GM23338 (cell line): ENCODE data around the gene SNX10.

Experiments
- CREB1 ChIP-seq: fragments of 250-450 bp; sonication (Bioruptor Pico); IDR thresholded peaks from 2 replicates; pipeline ENCODE4 v1.5.0; 2020; ENCODE audit warnings: low read depth, mild to moderate bottlenecking, moderate library complexity
- EZH2 ChIP-seq: fragments of 200-600 bp; sonication (generic); IDR thresholded peaks from one replicate; pipeline ENCODE4 v1.8.0; 2017; ENCODE audit warnings: antibody characterized with exemption, mild to moderate bottlenecking, low read depth; ENCODE audit not compliant: unreplicated experiment
- EZH2phosphoT487 ChIP-seq: fragments of 200-600 bp; sonication (generic); IDR thresholded peaks from one replicate; pipeline ENCODE4 v1.8.1; 2018; ENCODE audit warnings: antibody characterized with exemption; ENCODE audit not compliant: unreplicated experiment
- JUNB ChIP-seq: IDR thresholded peaks from one replicate; pipeline ENCODE4 v1.6.1; 2016; ENCODE audit warnings: antibody characterized with exemption; ENCODE audit not compliant: unreplicated experiment
- NANOG ChIP-seq: IDR thresholded peaks from 2 replicates; pipeline ENCODE4 v1.6.1; 2016; ENCODE audit warnings: antibody characterized with exemption, borderline replicate concordance
- POLR2AphosphoS5 ChIP-seq: IDR thresholded peaks from 2 replicates; pipeline ENCODE4 v1.6.1; 2016; ENCODE audit warnings: antibody characterized with exemption, low read depth
- STAT1 ChIP-seq: IDR thresholded peaks from one replicate; pipeline ENCODE4 v1.6.1; 2016; ENCODE audit warnings: antibody characterized with exemption; ENCODE audit not compliant: unreplicated experiment
- ZNF114 ChIP-seq: fragments of 250-450 bp; sonication (Bioruptor Pico); IDR thresholded peaks from 2 replicates; pipeline ENCODE4 v1.5.0; 2020; ENCODE audit warnings: mild to moderate bottlenecking, moderate library complexity
- ZNF331 ChIP-seq: fragments of 250-450 bp; sonication (Bioruptor Pico); IDR thresholded peaks from 2 replicates; pipeline ENCODE4 v1.5.0; 2020; ENCODE audit warnings: low read depth, mild to moderate bottlenecking, moderate library complexity
- TF ChIP-seq, protein P1 (sequence below), 2 experiments: fragments of 200-600 bp in 1 of 2; sonication (generic) in 1 of 2; conservative IDR thresholded peaks; 2 replicates each; pipeline versions ENCODE4 v1.5.1 to v1.6.1; 2016 to 2017; ENCODE audit warnings: antibody characterized with exemption in 2 of 2, low read depth in 2 of 2, mild to moderate bottlenecking in 2 of 2, moderate library complexity in 1 of 2
- TF ChIP-seq, protein P2 (sequence below): IDR thresholded peaks from one replicate; pipeline ENCODE4 v1.6.1; 2018; ENCODE audit warnings: antibody characterized with exemption; ENCODE audit not compliant: unreplicated experiment
- TF ChIP-seq, protein P3 (sequence below): IDR thresholded peaks from 2 replicates; pipeline ENCODE4 v1.6.1; 2016; ENCODE audit warnings: antibody characterized with exemption
- TF ChIP-seq, protein P4 (sequence below): fragments of 250-450 bp; sonication (Bioruptor Pico); IDR thresholded peaks from 2 replicates; pipeline ENCODE4 v1.5.0; 2020; ENCODE audit warnings: mild to moderate bottlenecking, moderate library complexity

DNA sequence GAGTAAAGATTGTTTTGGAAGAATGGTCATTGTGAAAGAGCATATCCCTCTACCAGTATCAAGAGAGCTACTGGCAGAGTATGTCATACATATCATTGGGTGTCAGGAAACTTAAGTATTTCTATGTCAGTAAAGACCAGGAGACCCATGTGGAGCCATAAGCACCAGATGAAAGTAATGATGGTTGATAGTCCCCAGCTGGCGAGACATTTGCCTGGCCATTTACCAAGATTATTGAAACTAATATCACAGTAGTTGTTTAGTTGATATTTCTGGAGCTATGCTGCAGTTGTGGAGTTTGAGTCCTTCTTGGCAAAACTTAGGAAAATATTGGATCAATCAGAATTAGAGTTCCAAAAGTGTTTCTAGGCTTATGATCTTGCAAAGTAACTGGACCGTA, 114.8 kb downstream of the SNX10 start:
- TF ChIP-seq, protein P1, sequence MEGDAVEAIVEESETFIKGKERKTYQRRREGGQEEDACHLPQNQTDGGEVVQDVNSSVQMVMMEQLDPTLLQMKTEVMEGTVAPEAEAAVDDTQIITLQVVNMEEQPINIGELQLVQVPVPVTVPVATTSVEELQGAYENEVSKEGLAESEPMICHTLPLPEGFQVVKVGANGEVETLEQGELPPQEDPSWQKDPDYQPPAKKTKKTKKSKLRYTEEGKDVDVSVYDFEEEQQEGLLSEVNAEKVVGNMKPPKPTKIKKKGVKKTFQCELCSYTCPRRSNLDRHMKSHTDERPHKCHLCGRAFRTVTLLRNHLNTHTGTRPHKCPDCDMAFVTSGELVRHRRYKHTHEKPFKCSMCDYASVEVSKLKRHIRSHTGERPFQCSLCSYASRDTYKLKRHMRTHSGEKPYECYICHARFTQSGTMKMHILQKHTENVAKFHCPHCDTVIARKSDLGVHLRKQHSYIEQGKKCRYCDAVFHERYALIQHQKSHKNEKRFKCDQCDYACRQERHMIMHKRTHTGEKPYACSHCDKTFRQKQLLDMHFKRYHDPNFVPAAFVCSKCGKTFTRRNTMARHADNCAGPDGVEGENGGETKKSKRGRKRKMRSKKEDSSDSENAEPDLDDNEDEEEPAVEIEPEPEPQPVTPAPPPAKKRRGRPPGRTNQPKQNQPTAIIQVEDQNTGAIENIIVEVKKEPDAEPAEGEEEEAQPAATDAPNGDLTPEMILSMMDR (conservative IDR thresholded peaks at IDR 0.05; ENCODE audit: low read depth in 2 of 2), result no peak
- TF ChIP-seq CREB1 (CRISPR knock-in tag) (no peak), EZH2phosphoT487 (no peak), POLR2AphosphoS5 (no peak), EZH2 (no peak), JUNB (no peak), STAT1 (no peak), ZNF114 (CRISPR knock-in tag) (no peak), NANOG (no peak), ZNF331 (CRISPR knock-in tag) (no peak)
- TF ChIP-seq, protein P2, sequence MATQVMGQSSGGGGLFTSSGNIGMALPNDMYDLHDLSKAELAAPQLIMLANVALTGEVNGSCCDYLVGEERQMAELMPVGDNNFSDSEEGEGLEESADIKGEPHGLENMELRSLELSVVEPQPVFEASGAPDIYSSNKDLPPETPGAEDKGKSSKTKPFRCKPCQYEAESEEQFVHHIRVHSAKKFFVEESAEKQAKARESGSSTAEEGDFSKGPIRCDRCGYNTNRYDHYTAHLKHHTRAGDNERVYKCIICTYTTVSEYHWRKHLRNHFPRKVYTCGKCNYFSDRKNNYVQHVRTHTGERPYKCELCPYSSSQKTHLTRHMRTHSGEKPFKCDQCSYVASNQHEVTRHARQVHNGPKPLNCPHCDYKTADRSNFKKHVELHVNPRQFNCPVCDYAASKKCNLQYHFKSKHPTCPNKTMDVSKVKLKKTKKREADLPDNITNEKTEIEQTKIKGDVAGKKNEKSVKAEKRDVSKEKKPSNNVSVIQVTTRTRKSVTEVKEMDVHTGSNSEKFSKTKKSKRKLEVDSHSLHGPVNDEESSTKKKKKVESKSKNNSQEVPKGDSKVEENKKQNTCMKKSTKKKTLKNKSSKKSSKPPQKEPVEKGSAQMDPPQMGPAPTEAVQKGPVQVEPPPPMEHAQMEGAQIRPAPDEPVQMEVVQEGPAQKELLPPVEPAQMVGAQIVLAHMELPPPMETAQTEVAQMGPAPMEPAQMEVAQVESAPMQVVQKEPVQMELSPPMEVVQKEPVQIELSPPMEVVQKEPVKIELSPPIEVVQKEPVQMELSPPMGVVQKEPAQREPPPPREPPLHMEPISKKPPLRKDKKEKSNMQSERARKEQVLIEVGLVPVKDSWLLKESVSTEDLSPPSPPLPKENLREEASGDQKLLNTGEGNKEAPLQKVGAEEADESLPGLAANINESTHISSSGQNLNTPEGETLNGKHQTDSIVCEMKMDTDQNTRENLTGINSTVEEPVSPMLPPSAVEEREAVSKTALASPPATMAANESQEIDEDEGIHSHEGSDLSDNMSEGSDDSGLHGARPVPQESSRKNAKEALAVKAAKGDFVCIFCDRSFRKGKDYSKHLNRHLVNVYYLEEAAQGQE, result no peak
- TF ChIP-seq, protein P3, sequence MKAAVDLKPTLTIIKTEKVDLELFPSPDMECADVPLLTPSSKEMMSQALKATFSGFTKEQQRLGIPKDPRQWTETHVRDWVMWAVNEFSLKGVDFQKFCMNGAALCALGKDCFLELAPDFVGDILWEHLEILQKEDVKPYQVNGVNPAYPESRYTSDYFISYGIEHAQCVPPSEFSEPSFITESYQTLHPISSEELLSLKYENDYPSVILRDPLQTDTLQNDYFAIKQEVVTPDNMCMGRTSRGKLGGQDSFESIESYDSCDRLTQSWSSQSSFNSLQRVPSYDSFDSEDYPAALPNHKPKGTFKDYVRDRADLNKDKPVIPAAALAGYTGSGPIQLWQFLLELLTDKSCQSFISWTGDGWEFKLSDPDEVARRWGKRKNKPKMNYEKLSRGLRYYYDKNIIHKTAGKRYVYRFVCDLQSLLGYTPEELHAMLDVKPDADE, result no peak
- TF ChIP-seq, protein P4, sequence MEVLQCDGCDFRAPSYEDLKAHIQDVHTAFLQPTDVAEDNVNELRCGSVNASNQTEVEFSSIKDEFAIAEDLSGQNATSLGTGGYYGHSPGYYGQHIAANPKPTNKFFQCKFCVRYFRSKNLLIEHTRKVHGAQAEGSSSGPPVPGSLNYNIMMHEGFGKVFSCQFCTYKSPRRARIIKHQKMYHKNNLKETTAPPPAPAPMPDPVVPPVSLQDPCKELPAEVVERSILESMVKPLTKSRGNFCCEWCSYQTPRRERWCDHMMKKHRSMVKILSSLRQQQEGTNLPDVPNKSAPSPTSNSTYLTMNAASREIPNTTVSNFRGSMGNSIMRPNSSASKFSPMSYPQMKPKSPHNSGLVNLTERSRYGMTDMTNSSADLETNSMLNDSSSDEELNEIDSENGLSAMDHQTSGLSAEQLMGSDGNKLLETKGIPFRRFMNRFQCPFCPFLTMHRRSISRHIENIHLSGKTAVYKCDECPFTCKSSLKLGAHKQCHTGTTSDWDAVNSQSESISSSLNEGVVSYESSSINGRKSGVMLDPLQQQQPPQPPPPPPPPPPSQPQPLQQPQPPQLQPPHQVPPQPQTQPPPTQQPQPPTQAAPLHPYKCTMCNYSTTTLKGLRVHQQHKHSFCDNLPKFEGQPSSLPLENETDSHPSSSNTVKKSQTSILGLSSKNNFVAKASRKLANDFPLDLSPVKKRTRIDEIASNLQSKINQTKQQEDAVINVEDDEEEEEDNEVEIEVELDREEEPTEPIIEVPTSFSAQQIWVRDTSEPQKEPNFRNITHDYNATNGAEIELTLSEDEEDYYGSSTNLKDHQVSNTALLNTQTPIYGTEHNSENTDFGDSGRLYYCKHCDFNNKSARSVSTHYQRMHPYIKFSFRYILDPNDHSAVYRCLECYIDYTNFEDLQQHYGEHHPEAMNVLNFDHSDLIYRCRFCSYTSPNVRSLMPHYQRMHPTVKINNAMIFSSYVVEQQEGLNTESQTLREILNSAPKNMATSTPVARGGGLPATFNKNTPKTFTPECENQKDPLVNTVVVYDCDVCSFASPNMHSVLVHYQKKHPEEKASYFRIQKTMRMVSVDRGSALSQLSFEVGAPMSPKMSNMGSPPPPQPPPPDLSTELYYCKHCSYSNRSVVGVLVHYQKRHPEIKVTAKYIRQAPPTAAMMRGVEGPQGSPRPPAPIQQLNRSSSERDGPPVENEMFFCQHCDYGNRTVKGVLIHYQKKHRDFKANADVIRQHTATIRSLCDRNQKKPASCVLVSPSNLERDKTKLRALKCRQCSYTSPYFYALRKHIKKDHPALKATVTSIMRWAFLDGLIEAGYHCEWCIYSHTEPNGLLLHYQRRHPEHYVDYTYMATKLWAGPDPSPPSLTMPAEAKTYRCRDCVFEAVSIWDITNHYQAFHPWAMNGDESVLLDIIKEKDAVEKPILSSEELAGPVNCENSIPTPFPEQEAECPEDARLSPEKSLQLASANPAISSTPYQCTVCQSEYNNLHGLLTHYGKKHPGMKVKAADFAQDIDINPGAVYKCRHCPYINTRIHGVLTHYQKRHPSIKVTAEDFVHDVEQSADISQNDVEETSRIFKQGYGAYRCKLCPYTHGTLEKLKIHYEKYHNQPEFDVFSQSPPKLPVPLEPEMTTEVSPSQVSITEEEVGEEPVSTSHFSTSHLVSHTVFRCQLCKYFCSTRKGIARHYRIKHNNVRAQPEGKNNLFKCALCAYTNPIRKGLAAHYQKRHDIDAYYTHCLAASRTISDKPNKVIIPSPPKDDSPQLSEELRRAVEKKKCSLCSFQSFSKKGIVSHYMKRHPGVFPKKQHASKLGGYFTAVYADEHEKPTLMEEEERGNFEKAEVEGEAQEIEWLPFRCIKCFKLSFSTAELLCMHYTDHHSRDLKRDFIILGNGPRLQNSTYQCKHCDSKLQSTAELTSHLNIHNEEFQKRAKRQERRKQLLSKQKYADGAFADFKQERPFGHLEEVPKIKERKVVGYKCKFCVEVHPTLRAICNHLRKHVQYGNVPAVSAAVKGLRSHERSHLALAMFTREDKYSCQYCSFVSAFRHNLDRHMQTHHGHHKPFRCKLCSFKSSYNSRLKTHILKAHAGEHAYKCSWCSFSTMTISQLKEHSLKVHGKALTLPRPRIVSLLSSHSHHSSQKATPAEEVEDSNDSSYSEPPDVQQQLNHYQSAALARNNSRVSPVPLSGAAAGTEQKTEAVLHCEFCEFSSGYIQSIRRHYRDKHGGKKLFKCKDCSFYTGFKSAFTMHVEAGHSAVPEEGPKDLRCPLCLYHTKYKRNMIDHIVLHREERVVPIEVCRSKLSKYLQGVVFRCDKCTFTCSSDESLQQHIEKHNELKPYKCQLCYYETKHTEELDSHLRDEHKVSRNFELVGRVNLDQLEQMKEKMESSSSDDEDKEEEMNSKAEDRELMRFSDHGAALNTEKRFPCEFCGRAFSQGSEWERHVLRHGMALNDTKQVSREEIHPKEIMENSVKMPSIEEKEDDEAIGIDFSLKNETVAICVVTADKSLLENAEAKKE (CRISPR knock-in tag), result no peak
